ENCODE measurements around the gene SAMSN1.

Gene SAMSN1

DNA sequence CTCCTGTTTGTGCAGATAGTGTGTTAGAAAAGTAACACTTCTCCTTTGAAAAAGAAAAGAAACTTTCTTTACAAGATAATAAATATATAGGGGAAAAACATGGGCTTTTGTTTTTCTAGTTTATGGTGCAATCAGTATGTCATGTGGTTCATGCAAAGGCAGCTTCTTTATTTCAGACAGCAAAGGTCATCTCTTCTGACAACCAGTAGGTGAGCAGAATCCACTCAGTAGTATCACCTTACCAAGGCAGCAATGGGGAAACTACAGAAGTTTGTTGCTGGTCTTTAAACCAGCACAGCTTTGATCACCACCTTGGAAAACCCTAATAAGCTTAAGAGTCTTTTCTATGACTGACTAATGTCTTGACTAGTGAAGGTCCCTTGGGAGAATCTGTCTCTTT is 13.0 kb upstream of the SAMSN1 start:
- Histone ChIP-seq H3K9me3 (ENCODE audit: control insufficient read depth, low read length) (no peaks in the 10 kb centered on the region), H3K4me3 (ENCODE audit: low read depth, low read length) (no peak overlapping the region), H3K79me2 (no peaks in the 10 kb centered on the region), H3K27me3 (ENCODE audit: control insufficient read depth, insufficient read depth, low read length) (no peaks in the 10 kb centered on the region), H3K9ac (no peak overlapping the region), H3K36me3 (ENCODE audit: control insufficient read depth, insufficient read depth, low read length) (no peaks in the 10 kb centered on the region), H3K4me1 (no peaks in the 10 kb centered on the region), H3K4me2 (ENCODE audit: low read length) (no peak overlapping the region), H2AFZ (no peak overlapping the region), H3K27ac (no peak overlapping the region)
- TF ChIP-seq, protein P1, sequence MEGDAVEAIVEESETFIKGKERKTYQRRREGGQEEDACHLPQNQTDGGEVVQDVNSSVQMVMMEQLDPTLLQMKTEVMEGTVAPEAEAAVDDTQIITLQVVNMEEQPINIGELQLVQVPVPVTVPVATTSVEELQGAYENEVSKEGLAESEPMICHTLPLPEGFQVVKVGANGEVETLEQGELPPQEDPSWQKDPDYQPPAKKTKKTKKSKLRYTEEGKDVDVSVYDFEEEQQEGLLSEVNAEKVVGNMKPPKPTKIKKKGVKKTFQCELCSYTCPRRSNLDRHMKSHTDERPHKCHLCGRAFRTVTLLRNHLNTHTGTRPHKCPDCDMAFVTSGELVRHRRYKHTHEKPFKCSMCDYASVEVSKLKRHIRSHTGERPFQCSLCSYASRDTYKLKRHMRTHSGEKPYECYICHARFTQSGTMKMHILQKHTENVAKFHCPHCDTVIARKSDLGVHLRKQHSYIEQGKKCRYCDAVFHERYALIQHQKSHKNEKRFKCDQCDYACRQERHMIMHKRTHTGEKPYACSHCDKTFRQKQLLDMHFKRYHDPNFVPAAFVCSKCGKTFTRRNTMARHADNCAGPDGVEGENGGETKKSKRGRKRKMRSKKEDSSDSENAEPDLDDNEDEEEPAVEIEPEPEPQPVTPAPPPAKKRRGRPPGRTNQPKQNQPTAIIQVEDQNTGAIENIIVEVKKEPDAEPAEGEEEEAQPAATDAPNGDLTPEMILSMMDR (IDR thresholded peaks at IDR 0.05), result no peak

DNA sequence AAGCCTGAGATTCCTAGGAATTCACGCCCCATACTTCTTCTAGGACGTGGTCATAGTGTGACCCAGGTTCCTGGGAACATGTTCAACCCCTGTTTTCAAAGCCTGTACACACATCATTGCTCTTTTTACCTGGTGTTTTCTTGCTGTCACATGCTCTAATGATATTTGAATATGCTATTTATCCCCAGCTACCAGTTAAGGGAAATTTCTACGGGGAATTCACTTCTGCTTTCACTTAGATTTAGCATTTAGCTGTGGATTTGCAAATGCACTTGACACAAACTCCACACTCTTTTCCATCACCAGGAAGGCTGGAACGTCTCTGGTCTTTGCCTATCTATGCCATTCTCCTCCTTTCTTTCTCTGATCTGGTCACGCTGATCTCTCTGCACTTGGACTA is 11.3 kb upstream of the SAMSN1 start:
- no peak overlapping the region for H2AFZ ChIP-seq
- TF ChIP-seq, protein P1 (IDR thresholded peaks at IDR 0.05), result no peak
- H3K27me3 ChIP-seq (ENCODE audit: control insufficient read depth, insufficient read depth, low read length), result no peaks in the 10 kb centered on the region
- H3K79me2 ChIP-seq, result no peaks in the 10 kb centered on the region
- H3K27ac ChIP-seq, result no peak overlapping the region
- no peak overlapping the region for H3K4me3 ChIP-seq (ENCODE audit: low read depth, low read length)
- no peak overlapping the region for H3K4me2 ChIP-seq (ENCODE audit: low read length)
- H3K4me1 ChIP-seq, result no peaks in the 10 kb centered on the region
- H3K9me3 ChIP-seq (ENCODE audit: control insufficient read depth, low read length), result no peaks in the 10 kb centered on the region
- H3K9ac ChIP-seq, result no peak overlapping the region
- H3K36me3 ChIP-seq (ENCODE audit: control insufficient read depth, insufficient read depth, low read length), result no peaks in the 10 kb centered on the region

- Histone ChIP-seq H2AFZ (no peak overlapping the region), H3K27ac (no peak overlapping the region), H3K79me2 (no peaks in the 10 kb centered on the region), H3K4me3 (ENCODE audit: low read depth, low read length) (no peak overlapping the region), H3K27me3 (ENCODE audit: control insufficient read depth, insufficient read depth, low read length) (no peaks in the 10 kb centered on the region), H3K9me3 (ENCODE audit: control insufficient read depth, low read length) (no peaks in the 10 kb centered on the region), H3K36me3 (ENCODE audit: control insufficient read depth, insufficient read depth, low read length) (no peaks in the 10 kb centered on the region), H3K4me2 (ENCODE audit: low read length) (no peak overlapping the region), H3K4me1 (no peaks in the 10 kb centered on the region), H3K9ac (no peak overlapping the region)
- TF ChIP-seq, protein P1 (IDR thresholded peaks at IDR 0.05), result no peak
Observed at GRCh38 chr21:14554948-14555347, 8.8 kb upstream of the SAMSN1 start.

GRCh38 chr21:14553422-14553821 is 7.3 kb upstream of the SAMSN1 start:
- Histone ChIP-seq H3K4me1 (no peaks in the 10 kb centered on the region), H3K9me3 (ENCODE audit: control insufficient read depth, low read length) (no peaks in the 10 kb centered on the region), H3K27me3 (ENCODE audit: control insufficient read depth, insufficient read depth, low read length) (no peaks in the 10 kb centered on the region), H3K36me3 (ENCODE audit: control insufficient read depth, insufficient read depth, low read length) (no peaks in the 10 kb centered on the region), H3K27ac (no peak overlapping the region), H2AFZ (no peak overlapping the region), H3K4me3 (ENCODE audit: low read depth, low read length) (no peak overlapping the region), H3K9ac (no peak overlapping the region), H3K4me2 (ENCODE audit: low read length) (no peak overlapping the region), H3K79me2 (no peaks in the 10 kb centered on the region)
- TF ChIP-seq, protein P1 (IDR thresholded peaks at IDR 0.05), result no peak

DNA sequence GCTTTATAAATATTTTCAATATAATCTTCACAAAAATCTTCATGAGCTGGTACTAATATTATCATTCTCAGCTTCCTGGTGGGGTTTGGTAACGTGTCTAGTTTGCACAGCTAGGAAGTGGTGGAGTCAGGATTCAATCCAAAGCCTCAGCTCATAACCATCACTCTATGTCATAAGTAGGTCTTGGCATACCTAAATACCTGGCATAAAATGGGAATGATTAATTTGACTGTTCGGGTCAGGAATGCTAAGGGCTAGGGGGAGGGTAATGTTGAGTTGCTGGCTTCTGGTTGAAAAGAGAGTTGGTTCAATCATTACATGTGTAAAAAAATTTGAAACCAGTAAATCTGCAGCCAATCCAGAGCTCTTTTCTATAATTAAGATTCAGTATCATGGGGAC is 5.6 kb upstream of the SAMSN1 start:
- Histone ChIP-seq H3K4me3 (ENCODE audit: low read depth, low read length) (no peak overlapping the region), H3K4me1 (no peaks in the 10 kb centered on the region), H3K27me3 (ENCODE audit: control insufficient read depth, insufficient read depth, low read length) (no peaks in the 10 kb centered on the region), H3K4me2 (ENCODE audit: low read length) (no peak overlapping the region), H3K9me3 (ENCODE audit: control insufficient read depth, low read length) (no peaks in the 10 kb centered on the region), H2AFZ (no peak overlapping the region), H3K36me3 (ENCODE audit: control insufficient read depth, insufficient read depth, low read length) (no peaks in the 10 kb centered on the region), H3K79me2 (no peaks in the 10 kb centered on the region), H3K9ac (no peak overlapping the region), H3K27ac (no peak overlapping the region)
- TF ChIP-seq, protein P1 (IDR thresholded peaks at IDR 0.05), result no peak

Measured in parathyroid adenoma (tissue), 2 donors.